ENCODE results near the gene HOXC13.

HOXC13 gene

GRCh38 chr12:53954694-53955035, 16.0 kb downstream of the HOXC13 start, which contains the start of gene HOXC12:
Gene HOXC12, plus strand, starts transcription at chr12:53954903. Its CDS starts 27 bp downstream, at chr12:53954930.
- DNase-seq (ENCODE audit: extremely low read depth, low read depth), result no peak
- no peak within 1 kb of the TSS for H3K4me3 ChIP-seq (replicated peaks; ENCODE audit: low read depth, low read length)
- TF ChIP-seq, protein P1, sequence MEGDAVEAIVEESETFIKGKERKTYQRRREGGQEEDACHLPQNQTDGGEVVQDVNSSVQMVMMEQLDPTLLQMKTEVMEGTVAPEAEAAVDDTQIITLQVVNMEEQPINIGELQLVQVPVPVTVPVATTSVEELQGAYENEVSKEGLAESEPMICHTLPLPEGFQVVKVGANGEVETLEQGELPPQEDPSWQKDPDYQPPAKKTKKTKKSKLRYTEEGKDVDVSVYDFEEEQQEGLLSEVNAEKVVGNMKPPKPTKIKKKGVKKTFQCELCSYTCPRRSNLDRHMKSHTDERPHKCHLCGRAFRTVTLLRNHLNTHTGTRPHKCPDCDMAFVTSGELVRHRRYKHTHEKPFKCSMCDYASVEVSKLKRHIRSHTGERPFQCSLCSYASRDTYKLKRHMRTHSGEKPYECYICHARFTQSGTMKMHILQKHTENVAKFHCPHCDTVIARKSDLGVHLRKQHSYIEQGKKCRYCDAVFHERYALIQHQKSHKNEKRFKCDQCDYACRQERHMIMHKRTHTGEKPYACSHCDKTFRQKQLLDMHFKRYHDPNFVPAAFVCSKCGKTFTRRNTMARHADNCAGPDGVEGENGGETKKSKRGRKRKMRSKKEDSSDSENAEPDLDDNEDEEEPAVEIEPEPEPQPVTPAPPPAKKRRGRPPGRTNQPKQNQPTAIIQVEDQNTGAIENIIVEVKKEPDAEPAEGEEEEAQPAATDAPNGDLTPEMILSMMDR (IDR thresholded peaks at IDR 0.05; ENCODE audit: low read depth, low read length, missing control alignments), result no peak

GRCh38 chr12:53955036-53955775, 16.6 kb downstream of the HOXC13 start:
- no peak for DNase-seq (ENCODE audit: extremely low read depth, low read depth)
- H3K4me3 ChIP-seq (replicated peaks; ENCODE audit: low read depth, low read length), result no peak overlapping the region
- TF ChIP-seq, protein P1 (IDR thresholded peaks at IDR 0.05; ENCODE audit: low read depth, low read length, missing control alignments), result no peak

GRCh38 chr12:53955776-53956250, 17.2 kb downstream of the HOXC13 start:
- TF ChIP-seq, protein P1 (IDR thresholded peaks at IDR 0.05; ENCODE audit: low read depth, low read length, missing control alignments), result no peak
- no peak overlapping the region for H3K4me3 ChIP-seq (replicated peaks; ENCODE audit: low read depth, low read length)
- DNase-seq (ENCODE audit: extremely low read depth, low read depth), result no peak

DNA sequence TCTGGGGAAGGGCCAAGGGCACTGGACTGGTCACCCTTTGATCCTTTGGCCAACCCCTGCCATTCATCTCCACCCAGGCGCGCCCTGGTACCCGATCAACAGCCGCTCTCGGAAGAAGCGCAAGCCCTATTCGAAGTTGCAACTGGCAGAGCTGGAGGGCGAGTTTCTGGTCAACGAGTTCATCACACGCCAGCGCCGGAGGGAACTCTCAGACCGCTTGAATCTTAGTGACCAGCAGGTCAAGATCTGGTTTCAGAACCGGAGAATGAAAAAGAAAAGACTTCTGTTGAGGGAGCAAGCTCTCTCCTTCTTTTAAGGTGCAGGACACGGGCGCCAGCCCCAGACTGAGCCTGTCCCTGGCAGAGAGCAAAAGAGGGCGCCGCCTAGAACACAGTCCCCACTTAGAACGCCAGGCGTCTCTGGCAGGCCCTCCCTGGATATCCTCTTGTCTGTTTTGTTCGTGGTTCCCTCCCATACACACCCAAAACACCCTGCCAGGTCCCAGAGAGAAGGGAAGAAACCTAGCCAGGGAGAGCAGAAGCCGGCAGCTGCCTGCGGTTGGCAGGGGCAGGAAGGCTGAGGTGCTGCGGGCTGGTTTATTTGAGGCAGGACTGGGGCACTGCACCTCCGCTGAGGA, 17.7 kb downstream of the HOXC13 start:
- no peak for DNase-seq (ENCODE audit: extremely low read depth, low read depth)
- H3K4me3 ChIP-seq (replicated peaks; ENCODE audit: low read depth, low read length), result no peak overlapping the region
- TF ChIP-seq, protein P1 (IDR thresholded peaks at IDR 0.05; ENCODE audit: low read depth, low read length, missing control alignments), result no peak

- no peak overlapping the region for H3K4me3 ChIP-seq (replicated peaks; ENCODE audit: low read depth, low read length)
- TF ChIP-seq, protein P1 (IDR thresholded peaks at IDR 0.05; ENCODE audit: low read depth, low read length, missing control alignments), result no peak
- no peak for DNase-seq (ENCODE audit: extremely low read depth, low read depth)
Measured at GRCh38 chr12:53956914-53957536, 18.4 kb downstream of the HOXC13 start.

DNA sequence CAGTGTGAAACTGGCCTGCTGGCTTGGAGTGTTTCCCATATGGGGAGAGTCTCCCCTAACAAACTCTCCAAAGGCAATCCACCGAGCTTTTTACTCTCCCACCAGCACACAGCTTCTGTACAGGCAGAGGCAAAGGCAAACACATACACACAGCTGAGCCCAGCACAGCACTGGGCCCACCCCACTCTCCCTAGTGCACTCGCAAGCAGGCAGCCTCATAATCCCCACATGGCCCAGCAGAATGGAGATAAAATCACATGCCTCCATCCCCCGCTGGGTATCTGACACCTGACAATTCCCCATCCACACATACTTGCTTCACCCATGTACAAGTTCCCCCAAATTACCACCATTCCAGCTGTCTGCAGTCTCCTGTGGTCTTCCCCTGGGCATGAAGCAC, 19.5 kb downstream of the HOXC13 start:
- no peak for DNase-seq (ENCODE audit: extremely low read depth, low read depth)
- TF ChIP-seq, protein P1 (IDR thresholded peaks at IDR 0.05; ENCODE audit: low read depth, low read length, missing control alignments), result no peak
- no peak overlapping the region for H3K4me3 ChIP-seq (replicated peaks; ENCODE audit: low read depth, low read length)
